ENCODE data around the gene ACADSB. TPM values are rescaled to one million over a fixed set of nuclear protein-coding genes. Genes with fewer than 3 reads are reported as not detected.

The ACADSB gene
- 4.7 and 5.3 TPM in 2 replicates for total RNA-seq

DNA sequence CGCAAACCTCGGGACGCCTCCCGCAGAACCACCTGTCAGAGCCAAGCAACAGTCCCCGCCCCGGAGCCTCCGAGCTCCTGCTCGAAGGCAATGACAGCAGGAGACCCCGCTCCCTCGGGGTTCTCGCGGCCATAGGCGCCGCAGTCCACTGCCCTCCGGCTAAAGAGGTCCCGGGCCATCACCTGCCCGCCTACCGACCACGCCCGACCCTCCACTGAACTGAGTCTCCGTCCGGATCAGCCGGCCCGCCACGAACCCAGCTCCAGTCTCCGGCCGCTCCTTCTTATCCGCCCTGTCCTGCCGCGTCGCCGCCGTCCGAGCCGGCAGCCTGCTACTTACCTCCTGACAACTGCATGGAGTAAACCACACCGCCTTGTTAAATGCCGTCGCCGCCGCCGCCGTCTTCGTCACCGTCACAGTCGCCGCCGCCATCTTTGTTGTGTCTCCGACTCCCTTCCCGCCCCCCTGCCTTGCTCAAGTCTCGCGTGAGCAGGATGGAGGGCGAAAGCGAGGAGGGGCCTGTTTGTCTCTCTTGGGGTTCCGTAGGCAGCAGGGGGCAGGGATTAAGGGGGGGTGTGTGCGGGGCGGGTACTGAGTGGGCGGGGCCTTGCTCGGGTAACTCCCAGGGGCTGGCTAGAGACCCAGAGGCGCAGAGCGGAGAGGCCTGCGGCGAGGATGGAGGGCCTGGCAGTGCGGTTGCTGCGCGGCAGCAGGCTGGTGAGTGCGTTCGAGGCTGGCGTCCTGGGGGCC is at the start of gene ACADSB, which contains the start of gene IKZF5:
Gene ACADSB (plus strand): TSS at position 652 of the 750 bp plus-strand sequence. CDS start 24 bp downstream, at position 676.
Gene IKZF5 (minus strand): TSS at position 441 of the 750 bp plus-strand sequence. CDS start 10,170 bp downstream, outside the sequence.

DNA sequence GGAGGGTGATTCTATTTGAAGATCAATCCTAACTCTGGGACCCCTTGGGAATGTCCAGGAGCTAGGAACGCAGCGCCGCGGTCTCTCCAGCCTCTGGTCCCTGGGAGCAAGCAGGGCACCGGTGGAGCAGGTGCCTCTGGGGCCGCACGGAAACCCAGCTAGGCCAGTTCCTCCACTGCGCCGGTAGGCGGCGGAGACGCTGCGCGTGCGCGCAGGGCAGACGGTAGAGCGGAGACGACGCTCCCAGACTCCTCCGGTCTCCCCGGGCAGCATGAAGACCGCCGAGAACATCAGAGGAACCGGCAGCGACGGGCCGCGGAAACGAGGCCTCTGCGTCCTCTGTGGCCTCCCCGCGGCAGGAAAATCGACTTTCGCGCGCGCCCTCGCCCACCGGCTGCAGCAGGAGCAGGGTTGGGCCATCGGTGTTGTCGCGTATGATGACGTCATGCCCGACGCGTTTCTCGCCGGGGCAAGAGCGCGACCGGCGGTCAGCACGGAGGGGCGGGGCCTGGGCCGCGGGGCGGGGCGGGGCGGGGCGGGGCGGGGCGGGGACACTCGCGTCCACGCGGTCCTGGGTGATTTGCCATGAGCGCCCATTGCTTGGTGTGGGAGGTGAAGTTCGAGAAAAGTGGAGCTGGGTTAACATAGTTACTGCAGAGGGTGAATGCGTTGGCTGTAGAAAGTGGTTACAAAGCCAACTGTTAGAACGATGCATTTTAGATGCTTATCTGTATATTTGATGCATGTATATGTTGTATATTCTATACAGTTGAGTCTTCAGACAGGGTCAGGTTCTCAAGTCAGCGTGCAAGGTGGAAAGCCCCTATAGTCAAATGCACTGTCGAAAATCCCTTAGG is 28.4 kb upstream of the ACADSB start, which contains the start of gene PSTK:
Gene PSTK (plus strand): TSS at position 193 of the 857 bp plus-strand sequence. CDS start 79 bp downstream, at position 272.

Other genes with a start within 250 kb of the ACADSB start
- 0.22 and 0.57 TPM in 2 replicates for gene CUZD1, start 163.1 kb upstream of the ACADSB start, total RNA-seq
- 0.66 and 2.4 TPM in 2 replicates for gene FAM24B, start 129.4 kb upstream of the ACADSB start, total RNA-seq
- gene FAM24A, start 98.4 kb upstream of the ACADSB start, total RNA-seq = not detected in 2 replicates
- gene C10orf88, start 54.8 kb upstream of the ACADSB start, total RNA-seq = 7.0 and 10.5 TPM in 2 replicates
- gene PSTK, start 28.6 kb upstream of the ACADSB start, total RNA-seq = 1.9 and 3.5 TPM in 2 replicates
- gene IKZF5, start 211 bp upstream of the ACADSB start, total RNA-seq = 4.4 and 5.6 TPM in 2 replicates
- gene HMX3, start 127.0 kb downstream of the ACADSB start, total RNA-seq = not detected in 2 replicates
- not detected in 2 replicates for gene HMX2, start 139.1 kb downstream of the ACADSB start, total RNA-seq
- 144 and 271 TPM in 2 replicates for gene BUB3, start 145.4 kb downstream of the ACADSB start, total RNA-seq

Data from placental pericyte (primary cell).